GM20000 (cell line): ENCODE measurements around the gene KCNMB2.

Source experiments
- DNase-seq: peaks from one replicate; pipeline ENCODE4 v3.0.0; 2012; ENCODE audit warnings: low spot score
- TF ChIP-seq, protein P1 (sequence below): IDR thresholded peaks from 2 replicates; pipeline ENCODE4 v1.5.1; 2012; ENCODE audit warnings: mild to moderate bottlenecking, control low read depth; ENCODE audit errors: extremely low read depth, missing control alignments

KCNMB2 gene

DNA sequence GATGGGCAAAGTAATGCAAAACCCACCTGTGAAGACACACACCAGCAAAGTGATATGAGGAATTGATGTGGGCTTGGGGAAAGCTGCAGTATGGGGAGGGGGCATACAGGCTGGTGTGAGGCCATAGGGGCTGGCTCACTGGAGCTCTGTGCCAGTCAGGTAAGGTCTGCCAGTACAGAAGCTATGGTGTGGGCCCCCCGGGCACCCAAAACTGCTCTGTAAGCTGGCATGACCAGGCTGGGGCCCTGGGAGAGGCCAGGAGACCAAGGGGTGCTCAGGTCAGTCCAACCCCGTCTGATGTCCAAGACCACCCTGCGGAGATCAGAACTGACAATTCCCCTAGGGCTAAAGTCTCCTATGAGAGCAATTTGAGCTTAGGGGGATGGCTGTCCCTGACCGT is 163.1 kb downstream of the KCNMB2 start:
- no peak for DNase-seq
- TF ChIP-seq, protein P1, sequence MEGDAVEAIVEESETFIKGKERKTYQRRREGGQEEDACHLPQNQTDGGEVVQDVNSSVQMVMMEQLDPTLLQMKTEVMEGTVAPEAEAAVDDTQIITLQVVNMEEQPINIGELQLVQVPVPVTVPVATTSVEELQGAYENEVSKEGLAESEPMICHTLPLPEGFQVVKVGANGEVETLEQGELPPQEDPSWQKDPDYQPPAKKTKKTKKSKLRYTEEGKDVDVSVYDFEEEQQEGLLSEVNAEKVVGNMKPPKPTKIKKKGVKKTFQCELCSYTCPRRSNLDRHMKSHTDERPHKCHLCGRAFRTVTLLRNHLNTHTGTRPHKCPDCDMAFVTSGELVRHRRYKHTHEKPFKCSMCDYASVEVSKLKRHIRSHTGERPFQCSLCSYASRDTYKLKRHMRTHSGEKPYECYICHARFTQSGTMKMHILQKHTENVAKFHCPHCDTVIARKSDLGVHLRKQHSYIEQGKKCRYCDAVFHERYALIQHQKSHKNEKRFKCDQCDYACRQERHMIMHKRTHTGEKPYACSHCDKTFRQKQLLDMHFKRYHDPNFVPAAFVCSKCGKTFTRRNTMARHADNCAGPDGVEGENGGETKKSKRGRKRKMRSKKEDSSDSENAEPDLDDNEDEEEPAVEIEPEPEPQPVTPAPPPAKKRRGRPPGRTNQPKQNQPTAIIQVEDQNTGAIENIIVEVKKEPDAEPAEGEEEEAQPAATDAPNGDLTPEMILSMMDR: no peak

DNA sequence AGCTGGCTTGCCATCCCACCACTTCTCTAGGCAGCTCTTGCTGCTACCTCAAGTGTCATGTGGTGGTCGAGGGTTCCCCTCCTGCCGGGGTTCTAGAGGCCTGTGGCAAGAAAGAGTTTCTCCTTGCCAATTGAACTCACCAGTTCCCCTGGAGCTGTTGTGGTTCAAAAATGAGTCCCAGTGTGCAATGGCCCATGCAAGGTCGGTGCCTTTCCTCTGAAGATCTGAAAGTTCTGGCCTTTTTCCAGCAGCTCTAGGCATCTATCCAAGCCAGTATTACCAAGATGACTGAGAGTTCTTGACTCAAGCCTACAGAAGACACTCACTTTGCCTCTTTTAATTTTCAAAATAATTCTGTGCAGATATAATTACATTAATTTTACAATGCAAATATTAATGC is 163.6 kb downstream of the KCNMB2 start:
- DNase-seq: no peak
- TF ChIP-seq, protein P1: no peak

DNA sequence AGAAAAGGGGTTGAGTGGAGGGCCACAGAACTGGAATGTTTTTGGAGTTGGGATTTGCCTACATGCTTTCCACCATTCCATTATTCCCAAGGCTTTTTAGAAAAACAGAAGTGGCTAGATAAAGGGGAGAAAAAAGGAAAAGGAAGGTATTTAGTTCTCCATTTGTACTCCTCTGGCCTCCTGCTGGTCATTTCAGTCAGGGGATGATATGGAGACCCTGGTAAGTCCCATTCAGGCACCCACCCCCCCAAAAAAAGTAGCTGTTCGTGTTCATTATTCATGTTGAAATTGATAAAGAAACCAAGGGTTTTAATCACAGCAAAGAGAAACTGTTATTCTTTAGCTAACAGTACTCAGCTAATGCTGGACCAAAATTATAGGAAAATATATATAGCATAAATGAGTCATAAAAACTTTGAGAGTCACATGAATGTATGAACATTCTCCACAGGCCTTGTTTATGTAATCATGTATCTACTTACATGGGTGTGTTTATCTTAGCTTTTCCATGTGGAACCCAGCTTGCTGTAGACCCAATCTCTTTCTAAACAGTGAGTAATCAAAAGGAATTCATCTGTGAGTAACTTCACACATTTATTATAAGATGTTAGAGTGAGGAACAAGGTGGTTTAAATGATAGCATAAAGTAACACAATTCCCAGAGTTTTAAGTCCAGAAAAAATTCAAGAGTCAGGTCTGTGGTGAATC is 167.2 kb downstream of the KCNMB2 start:
- TF ChIP-seq, protein P1: no peak
- no peak for DNase-seq

DNA sequence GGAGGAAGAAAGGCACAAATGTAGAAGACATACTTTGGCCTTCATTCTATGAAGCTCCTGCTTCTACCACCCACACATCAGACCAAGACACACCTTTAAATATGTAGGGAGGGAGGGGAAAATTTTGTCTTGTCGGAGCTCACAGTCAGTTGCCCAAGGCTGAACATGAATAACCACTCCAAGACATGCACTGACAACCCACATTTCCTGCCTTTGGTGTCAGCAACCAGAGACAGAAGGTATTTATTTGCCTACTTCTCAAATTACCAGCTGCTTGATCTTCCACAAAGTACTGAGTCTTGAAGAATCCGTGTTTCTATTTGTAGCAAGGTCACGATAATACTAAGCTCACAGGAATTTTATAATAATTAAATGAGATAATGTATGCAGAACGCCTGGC is 169.7 kb downstream of the KCNMB2 start:
- TF ChIP-seq, protein P1: no peak
- DNase-seq: no peak

DNA sequence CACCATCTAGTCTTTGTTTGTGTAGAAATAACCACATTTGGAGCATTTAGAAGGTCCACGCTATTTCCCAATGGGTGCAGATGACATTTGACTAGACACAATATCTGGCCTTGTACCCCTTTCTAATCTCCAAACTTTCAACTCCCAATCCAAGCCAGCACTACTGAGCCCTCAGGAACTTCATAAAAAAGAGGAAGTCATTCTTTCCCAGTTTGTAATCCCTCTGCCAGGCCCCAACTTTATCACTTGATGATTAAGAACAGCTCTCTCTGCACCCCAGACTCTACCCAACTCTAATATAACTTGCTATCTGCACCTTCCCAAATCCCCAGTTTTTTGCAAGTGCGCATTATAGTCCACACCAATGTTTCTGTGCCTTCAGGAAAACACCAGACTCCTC is 170.2 kb downstream of the KCNMB2 start:
- TF ChIP-seq, protein P1: no peak
- DNase-seq: no peak

DNA sequence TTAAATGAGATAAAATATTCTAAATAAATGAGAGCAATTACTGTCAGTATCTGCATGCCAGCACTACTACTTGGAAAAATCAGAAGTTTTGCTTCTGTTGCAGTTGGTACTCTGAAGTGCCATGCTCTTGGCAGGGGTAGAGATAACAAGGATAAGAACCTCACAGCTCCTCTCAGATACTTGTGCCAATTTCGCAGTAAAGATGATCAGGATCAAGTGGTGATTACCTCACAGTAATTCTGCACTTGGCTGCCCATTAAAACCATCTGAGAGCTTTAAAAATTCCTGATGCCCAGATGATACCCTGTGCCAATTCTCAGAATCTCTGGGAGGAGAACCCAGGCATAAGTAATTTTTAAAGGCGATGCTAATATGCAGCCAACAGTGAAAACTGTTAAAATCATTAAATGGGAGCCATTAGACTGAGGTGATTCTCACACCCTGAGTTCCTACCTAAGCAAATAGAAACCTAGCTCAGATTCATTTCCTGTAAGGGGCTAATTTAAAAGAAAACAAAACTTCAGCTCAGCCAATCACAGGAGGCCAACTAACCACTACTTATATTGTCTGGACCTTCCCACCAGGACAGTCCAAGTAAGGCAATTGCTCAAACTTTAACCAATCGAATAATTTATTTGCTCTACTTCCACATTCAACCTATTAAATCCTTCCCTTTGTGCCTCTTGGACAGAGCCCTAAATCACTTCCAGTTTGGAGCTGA is 171.2 kb downstream of the KCNMB2 start:
- TF ChIP-seq, protein P1: no peak
- DNase-seq: no peak

DNA sequence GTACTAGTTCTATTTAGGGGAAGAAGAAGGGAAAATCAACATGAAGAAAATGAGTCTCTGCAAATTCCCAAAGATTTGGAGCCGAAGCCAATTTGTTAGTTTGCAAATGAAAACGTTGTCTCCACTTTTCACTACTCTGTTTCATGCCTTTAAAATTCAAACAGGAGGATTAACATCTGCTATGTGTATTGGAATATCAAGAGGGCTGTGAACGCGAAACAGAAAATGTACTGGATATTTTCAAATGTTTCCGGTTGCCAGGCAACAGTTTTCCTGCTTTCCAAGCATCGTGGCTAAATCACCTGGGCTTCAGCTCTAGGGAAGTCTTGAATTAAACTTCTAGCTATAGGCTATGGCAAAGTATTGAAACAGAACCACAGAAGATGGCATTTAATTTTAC is 172.8 kb downstream of the KCNMB2 start:
- DNase-seq: no peak
- TF ChIP-seq, protein P1: no peak
